Stromal cell of bone marrow (primary cell): ENCODE measurements around the gene GMDS.

ENCODE experiments used
- DNase-seq: peaks from one replicate; pipeline ENCODE4 v3.0.0-alpha.2; 2012; ENCODE audit warnings: low read depth

The GMDS gene

DNA sequence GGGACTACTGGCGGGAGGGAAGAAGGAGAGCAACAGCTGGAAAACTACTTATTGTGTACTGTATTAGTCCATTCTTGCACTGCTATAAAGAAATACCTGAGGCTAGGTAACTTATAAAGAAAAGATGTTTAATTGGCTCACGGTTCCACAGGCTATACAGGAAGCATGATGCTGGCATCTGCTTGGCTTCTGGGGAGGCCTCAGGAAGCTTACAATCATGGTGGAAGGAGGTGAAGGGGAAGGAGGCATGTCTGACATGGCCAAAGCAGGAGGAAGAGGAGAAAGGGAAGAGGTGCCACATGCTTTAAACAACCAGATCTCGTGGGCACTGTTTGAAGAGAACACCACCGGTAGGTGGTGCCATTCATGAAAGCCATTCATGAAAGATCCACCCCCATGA lies 67.3 kb downstream of the GMDS start:
- no peak for DNase-seq

DNA sequence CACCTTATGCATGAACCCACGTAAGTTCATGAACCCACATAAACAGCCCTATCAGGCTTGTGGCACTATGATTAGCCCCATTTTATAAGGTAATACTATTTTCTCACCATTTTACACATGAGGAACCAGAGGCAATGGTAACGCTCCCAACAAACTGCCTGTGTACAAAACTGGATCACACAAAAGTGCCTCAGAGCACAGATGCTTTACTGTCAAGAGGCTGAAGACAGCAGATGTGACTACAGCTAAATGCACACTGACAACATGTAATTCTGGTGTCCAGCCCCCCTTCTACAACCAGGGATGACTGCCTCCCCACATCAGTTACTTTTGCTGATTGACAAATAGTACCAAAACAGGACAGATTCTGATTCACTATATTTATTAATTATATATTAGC lies 69.6 kb downstream of the GMDS start:
- DNase-seq = no peak

DNA sequence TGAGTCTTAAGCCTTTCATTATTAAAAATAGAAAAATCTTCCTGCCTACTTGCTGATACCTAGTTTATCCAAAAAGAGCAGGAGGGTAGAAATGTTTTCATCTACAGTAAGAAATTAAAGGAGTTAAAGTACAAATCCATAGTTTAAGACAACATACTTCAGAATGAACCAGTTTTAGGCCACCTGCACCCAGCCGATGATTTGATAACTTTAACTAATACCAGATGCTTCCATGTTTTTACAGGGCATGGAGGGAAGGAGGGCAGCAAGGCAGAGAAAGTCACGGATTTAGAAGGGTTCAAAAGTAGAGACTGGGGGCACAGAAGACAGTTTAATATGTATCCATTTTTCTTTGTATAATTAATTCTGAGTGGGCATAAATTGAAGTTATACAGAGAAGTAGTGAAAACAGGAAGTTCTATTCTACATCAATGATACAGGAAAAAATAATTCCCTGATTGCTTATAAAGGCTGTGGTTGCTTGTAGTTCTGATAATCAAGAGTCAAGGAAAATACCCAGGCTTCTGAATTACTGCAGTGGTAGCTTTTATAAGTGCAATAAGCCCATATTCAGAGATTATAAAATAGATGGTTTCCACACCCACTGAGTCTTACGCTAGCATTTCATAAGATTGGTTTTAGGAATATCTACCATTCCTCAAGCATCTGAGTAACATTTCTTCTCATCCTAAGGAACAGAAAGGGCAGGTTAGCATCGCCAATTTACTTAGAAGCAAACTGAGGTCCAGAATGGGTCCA lies 72.0 kb downstream of the GMDS start:
- no peak for DNase-seq

DNA sequence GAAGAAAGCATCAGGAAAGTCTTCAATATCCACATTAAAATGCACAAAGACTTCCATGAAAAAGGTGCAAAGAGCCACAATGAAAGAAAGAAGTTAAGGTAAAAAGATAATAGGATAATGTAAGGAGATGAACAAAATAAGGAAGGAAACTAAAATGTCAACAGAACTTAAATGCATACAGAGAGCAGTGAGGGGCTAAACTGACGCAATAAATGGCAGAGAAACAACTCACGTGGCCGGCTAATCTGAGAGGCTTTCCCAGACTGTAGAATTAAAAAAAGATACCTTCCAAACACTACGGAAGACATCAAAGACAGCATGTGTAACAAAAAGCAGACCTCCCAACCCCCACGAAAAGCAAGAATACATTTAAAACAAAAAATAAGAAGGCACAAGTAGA lies 73.7 kb downstream of the GMDS start:
- DNase-seq = no peak

DNA sequence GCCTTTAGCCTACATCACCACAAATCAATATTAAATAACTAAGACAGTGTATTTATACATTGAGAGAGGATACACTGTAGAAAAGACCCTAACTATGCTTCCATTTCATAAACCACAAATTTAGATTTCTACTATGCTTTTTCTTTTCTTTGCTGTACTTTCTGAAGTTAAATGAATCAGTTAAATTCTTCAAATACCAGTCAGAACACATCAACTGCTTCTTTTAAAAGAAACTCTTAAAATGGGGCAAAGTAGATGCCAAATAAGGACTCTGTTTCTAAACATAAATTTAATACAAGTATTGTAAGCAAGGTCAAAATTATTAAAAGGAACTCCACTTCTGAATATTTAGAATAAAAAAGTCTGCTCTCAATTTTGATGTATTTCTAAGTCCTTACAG lies 76.9 kb downstream of the GMDS start:
- no peak for DNase-seq

DNA sequence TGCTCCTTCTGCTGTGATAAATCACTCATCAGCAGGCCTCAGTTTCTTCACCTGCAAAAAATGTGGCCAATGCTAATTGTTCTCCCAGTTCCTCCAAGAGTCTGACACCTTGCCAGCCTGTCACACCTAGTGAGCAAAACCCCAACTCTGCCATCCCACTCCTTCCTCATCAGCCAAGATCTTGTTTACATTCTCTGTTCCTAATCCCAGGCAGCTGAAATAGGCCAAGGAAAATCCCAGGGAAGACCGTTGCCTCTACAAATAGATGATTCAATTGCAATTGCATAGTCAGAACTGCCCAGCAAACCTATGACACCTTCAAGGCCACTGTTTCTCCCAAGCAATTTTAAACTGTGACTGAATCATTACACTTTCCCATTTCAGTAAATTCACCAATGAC lies 78.7 kb downstream of the GMDS start:
- DNase-seq = no peak

DNA sequence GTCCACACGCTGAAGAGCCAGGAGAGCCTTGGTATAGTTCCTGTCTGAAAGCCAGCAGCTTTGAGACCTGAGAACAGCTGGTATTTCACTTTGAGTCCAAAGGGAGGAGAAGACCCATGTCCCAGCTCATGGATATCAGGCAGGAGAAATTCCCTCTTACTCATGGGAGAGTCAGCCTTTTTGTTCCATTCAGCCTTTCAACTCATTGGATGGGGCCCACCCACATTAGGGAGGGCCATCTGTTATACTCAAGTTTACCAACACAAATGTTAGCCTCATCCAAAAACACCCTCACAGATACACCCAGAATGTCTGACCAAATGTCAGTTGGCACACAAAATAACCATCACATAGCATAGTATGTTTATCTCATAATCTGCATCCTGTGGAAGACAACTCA lies 80.1 kb downstream of the GMDS start:
- no peak for DNase-seq

DNA sequence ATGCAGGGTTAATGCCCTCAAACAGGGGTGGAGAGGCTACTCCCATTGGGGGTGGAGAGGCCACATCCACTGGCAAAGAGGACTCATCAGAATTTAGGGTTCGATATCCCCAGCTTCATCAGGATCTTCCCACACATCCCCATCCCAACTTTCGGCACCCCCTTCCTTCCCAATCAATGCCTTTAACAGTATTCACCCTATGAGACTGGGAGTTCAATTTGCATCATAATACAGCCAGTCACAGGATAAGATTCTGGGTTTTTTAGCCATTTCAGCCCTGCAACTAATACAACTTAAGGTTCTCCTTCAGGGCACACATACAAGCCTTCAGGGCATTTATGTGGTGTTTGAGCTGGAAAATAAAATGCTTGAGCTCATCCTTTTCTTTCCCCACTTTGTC lies 80.9 kb downstream of the GMDS start:
- no peak for DNase-seq

DNA sequence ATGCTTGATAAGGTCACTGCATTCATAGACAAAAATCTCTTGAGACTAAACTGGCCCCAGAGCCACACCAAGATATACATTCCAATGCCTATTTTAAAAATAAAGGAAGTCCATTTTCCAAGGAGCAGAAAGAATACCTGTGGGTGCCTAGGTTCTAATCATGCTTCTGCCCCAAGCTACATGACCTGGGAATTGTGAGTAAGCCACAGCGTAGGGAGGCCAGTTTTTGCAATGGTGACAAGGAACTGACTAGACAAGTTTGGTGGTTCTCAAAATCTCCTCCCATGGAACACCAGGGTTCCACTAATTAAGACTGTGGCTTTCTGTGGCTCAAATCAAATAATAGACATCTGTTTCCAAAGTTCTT lies 83.3 kb downstream of the GMDS start:
- DNase-seq = no peak

DNA sequence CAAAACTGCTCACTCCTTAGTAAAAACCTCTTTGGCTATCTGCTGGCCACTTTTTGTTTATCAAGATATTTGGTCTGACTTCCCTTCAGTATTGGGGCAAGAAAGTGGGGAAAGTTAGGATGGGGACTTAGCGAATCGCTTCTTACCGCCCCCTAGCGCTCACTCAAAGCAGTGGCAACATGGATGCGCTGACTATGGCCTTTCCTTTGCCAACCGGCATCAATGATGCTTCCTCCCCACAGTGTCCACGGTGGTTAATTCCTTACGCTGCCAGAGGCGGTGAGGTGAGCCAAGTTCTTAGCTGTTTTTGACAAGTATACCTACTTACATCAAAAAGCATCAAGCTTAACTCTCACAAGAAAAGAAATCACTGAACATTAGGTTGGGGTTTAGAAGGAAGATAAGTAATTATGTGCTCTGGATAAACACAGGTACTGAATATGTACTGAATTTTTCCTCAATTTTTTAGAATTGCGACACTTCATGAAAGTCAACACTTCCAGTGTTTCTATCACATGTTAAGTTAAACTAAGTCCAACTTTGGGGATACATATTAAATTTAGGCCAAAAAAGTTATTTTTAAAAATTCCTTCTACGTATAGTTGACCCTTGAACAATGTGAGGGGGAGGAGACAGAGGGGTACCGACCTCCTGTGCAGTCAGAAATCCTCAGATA lies 86.7 kb downstream of the GMDS start:
- no peak for DNase-seq

DNA sequence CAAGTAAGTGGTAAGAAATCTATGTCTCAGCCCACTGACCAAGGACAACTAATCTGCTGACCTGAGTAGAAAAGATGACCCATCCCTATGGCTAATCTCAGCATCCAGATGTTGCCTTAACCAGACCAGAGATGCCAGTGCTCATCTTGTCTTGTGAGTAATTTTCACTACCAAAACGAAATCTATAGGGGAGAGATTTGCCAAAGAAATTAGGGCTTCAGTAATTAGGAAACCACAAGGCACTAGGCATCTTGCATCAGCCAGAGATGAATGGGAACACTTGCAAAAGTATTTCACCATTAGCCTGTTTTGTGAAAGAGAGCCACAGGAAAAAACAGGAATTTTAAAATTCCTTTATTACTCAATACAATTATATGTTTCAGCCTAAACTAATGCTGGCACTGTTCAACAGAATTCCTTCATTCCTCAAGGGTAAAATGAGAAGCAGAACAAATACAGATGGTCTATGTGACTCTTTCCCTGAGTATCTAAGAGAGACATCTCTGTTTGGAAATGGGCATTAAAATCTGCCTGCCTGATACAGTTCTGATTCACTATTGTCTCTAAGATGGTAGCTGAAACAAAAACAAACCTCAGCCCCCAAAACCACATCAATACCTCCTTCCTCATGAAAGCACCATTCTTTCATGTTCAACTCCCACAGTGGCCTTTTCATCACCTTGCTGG lies 87.8 kb downstream of the GMDS start:
- peak; percentile 62 for DNase-seq

DNA sequence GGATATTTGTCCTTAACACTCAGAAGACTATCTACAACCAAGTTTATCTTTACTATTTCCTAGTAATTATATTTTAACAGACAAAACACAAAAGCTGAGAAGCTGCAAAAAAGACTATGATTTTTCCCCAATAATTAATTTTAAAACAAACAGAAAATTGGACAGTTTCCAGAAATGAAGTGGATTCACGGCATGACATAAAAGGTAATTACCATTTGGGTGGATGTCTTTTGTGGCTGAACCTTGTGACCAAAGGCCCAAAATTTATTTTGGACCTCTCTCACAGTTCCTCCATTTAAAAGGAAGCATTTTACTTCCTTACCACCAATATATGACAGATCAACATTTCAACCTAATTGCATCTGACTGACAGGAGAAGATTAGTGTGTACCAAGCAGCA lies 90.2 kb downstream of the GMDS start:
- no peak for DNase-seq

DNA sequence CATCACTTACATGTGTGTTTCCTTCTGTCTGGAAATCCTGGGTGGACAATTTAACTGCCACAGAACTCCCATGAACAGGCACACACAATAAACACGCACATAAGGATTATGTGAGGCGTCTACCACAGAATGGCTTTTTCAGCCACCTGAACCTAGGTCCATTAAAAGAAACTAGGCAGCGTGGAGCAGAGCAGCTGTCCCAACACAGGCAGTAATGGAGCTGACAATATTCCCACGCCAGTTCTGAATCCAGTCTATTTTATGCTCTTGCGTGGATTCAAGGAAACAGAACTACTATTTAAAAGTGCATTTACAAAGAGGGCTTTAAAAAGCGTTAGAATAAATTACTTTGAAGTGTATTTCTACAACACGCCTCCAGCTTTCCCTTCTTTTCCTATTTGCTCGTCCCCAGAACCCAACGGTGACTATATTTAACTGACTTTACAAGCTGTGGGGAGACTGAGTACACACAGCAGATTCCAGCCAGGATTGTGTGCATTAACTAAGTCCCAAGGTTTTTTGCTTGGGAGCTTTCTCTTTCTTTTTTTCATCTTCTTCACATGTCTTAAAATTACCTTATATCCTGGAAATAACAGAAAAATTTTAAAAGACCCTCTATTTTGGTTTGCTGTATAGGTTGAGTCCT lies 95.9 kb downstream of the GMDS start:
- no peak for DNase-seq

DNA sequence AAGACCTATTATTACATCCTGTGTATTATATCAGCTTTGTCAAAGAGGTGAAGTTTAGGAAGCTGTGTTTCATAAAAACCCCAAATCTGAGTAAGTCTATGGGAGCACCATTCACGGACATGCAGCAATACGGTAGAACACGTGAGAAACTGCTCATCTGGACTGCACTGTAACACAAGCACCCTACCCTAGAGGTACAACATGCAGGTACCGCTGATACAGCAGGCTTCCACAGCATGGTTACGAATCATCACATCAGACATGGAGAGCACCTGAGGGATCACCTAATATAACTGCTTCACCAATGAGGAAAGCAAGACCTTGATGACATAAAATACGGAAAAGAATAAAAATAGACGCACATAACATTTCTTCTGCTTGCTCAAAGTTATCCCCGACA lies 96.7 kb downstream of the GMDS start:
- no peak for DNase-seq

DNA sequence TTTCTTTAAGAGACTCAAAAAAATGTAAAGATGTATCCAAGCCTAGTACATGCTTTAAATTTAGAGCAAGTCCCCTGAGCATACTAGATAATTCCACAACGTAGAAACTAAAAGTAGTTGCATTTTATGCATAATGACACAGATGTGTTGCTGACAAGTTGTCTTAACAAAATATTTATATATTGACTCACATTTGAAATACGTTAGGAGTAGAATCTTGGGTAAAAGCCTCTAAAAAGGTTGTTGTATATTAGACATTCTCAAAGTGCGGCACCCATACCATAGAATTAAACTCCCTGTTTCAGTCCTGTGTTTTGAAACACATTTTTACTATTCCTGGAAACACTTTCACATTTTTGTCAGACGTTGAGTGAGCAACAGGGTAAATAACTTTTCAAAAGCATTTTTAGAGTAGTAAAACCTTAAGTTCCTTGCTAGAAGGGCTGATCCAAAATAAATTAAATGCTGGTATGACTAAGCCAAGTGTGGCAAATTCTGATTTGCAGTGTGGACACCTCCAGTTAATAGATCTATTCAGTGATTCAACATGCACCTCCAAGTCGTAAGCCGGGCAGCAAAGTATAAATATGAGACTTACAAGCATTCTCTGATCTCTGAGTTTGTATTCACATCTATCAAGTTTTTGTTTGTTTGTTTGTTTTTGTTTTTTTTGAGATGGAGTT lies 97.5 kb downstream of the GMDS start:
- DNase-seq = no peak

DNA sequence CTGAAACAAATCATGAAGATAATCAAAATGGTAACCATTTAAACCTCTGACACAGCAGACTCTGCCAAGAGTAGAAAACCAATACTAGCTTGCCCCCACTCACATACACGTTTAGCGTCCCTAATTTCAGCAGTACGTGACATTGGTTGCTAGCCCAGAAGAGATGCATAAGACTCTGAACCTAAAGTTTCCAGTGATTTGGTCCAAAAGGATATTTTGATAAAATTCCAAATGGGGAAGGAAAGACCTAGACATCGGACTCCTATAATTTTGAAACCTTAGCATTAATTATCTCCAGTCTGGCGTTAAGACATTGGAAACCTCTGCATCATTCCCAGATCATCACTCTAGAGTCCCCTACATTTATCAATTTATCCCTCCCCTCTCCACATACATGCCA lies 98.1 kb downstream of the GMDS start:
- DNase-seq = no peak

DNA sequence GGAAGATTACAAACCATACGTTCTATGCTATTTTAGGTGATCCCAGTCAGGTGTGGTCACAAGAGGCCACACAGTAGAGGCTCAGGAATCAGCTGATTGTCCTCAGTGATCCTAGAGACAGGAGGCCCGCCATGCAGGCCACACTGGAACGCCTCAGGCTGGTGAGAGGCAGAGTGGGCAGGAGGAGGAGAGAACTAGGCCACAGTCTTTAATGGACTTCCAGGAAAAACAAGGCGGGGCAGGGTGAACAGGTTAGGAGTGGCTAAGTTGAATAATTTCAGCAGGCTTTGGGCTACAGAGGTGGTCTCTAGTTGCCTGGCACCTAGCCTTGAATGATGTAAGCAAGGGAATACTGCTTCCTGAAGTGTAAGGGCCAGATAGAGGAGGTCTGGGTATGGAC lies 101.2 kb downstream of the GMDS start:
- no peak for DNase-seq

DNA sequence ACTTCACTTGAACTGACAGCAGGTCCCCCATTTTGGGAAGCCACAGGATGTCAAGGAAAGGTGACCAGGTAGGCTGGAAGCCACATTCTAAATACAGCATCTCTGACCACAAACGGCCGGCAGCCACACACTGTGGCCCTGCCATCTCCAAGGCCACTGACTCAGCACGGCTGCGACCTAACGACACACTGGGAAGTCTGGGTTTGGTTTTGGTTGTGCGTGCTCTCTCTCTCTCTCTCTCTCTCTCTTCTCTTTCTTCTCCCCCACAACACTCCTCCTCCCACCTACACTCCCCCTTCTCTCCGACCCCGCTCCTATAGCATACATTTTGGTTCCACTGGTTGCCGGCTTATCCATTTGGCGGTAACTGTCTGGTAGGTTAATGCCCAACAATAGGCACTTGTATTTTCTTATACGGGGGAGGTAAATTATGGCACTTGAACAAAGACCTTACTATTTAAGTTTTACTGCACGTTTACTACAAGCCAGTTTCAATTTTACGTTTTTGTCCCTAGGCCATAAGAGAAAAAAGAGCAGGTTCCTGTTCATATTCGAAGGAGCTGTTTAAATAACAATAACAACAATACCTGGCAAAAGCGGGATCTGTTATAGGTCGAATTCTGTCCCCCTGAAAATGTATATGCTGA lies 103.6 kb downstream of the GMDS start:
- DNase-seq = no peak

DNA sequence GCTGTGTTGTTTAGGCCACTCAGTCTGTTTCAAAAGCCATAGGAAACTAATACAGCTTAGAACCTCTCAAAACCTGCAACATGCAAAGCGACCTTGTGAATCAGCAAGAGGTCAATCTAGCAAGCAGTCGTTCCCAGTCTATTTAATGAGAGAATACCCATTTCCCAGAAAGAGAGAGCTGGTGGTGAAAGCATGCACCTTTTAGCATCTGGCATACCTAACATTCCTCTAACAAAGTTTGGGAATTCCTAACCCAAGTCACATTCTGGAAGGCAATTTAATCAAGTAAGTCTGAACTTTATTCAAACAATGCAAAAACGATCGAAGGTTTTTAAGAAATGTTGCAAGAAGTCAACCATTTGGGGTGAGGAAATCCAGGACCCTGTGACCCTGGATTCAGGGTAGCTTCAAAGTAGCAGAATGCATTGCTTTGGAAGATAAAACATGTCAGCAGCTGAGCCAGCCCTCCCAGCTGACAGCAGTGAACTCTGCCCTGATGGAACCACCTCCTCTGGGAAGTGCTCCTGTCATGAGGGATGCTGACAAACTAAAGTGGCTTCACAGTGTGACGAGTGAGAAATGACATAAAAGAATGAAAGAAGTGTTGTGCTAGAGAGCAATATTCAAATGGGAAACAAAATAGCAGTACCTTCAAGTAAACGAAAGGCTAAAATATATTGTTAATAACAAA lies 104.8 kb downstream of the GMDS start:
- no peak for DNase-seq

DNA sequence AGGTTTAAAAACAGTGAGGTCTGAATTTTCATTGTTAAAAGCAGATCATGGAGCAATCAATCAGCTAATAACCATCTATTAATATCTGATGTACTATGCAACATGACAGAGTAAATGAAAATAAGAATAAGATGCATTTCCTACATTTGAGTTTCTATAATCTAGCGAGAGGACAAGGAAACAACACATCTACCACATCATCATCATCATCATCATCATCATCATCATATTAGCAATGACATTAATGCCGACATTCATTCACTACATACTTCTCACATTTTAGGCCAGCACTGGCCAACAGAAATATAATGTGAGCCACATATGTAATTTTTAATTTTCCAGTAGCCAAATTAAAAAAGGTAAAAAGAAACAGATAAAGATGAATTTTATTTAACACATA lies 110.0 kb downstream of the GMDS start:
- no peak for DNase-seq

DNA sequence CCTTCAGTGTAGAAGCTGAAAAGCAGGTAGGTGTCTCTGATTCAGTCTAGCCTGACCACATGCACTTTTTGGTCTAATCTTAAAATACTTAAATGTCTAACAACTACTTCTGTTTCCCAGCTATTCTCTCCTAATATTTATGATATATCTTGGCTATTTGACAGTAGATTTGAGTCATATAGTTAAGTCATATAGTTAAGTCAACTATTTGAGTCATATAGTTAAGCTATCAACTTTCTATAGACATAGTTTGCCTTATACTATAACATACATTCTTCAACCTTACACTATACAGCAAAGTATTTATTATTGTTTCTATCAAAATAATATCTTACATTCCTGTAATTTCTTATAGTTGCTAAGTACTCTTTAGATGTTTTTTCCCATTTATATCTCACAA lies 110.9 kb downstream of the GMDS start:
- no peak for DNase-seq
